Esophagus squamous epithelium (tissue), 5 donors: ENCODE data around the gene GPRC5B. TPM values are rescaled to one million over a fixed set of nuclear protein-coding genes. Genes with fewer than 3 reads are reported as not detected.

Experiments used
- DNase-seq: peaks from one replicate; lab custom pipeline; 2025; lab: John Stamatoyannopoulos, UW
- H3K27ac ChIP-seq, 4 donors: fragments of 200-600 bp; sonication (generic); one replicate each; pipeline ENCODE4 v1.5.1; 2016 to 2019; ENCODE audit warnings: mild to moderate bottlenecking in 1 of 4
- H3K27me3 ChIP-seq, 4 donors: fragments of 200-600 bp; sonication (generic); 1 replicate in 3 of 4; 2 replicates in 1 of 4; pipeline versions ENCODE4 v1.5.1 to v1.6.0; 2017 to 2021; ENCODE audit warnings: antibody characterized with exemption in 1 of 4
- H3K36me3 ChIP-seq, 3 donors: fragments of 200-600 bp; sonication (generic); one replicate each; pipeline ENCODE4 v1.5.1; 2016 to 2019
- H3K4me1 ChIP-seq, 3 donors: fragments of 200-600 bp; sonication (generic); one replicate each; pipeline ENCODE4 v1.5.1; 2017 to 2019
- H3K4me3 ChIP-seq, 4 donors: fragments of 200-600 bp; sonication (generic); 1 replicate in 3 of 4; 2 replicates in 1 of 4; pipeline ENCODE4 v1.5.1; 2016 to 2019; ENCODE audit warnings: mild to moderate bottlenecking in 2 of 4, moderate library complexity in 1 of 4
- H3K9me3 ChIP-seq, 3 donors: fragments of 200-600 bp; sonication (generic); one replicate each; pipeline ENCODE4 v1.5.1; 2016 to 2019
- CTCF ChIP-seq, 6 experiments: fragments of 450-650 bp in 4 of 6; fragments of 200-600 bp in 2 of 6; sonication (generic) in 2 of 6; IDR thresholded peaks; one replicate each; pipeline ENCODE4 v1.5.1; 2016 to 2019; ENCODE audit warnings: antibody characterized with exemption in 6 of 6, mild to moderate bottlenecking in 4 of 6, moderate library complexity in 4 of 6
- POLR2A ChIP-seq, 4 donors: fragments of 450-650 bp; IDR thresholded peaks; one replicate each; pipeline ENCODE4 v1.6.1; 2017; ENCODE audit warnings: antibody characterized with exemption in 4 of 4, mild to moderate bottlenecking in 4 of 4, moderate library complexity in 3 of 4
- WGBS, 2 donors: methylation state at CpG; one replicate each; pipeline ENCODE4 v1.1.5; 2018; 5-methylcytosine and 5-hydroxymethylcytosine counted together
- intact Hi-C: fragments of 100-400 bp; cut with DNase I; formaldehyde crosslinking; loops from one replicate; pipeline ENCODE4 v1.15.0; 2022
- total RNA-seq, 4 donors: library from RNA; depleted of rRNA; stranded (reverse); fragments of >200 nt; gene quantifications; one replicate each; pipeline ENCODE4 v1.1.0, GENCODE V29; 2016
- donor health status: DM: yes; HTN: yes; CAD: no.

The GPRC5B gene
- total RNA-seq, 4 donors from 2014 or later = 1.9 to 26.1 (median 8.4) TPM

- H3K4me1 ChIP-seq = peaks cover 27 to 71% (median 36%) of the 10 kb centered on the region in 3 donors
- intact Hi-C loops = no loop called here
- WGBS, 2 donors = 84 to 94% methylated on average over 7 of the region's 7 CpGs
These were observed 3.6 kb downstream of the GPRC5B start for GRCh38 chr16:19881028-19881427.

GRCh38 chr16:19879241-19879792 is 5.3 kb downstream of the GPRC5B start:
- Histone ChIP-seq H3K4me1 (peaks cover 17 to 73% (median 25%) of the 10 kb centered on the region in 3 donors), H3K27me3 (peaks cover 0 to 19% (median 0%) of the 10 kb centered on the region in 4 donors), H3K27ac (peak overlapping the region in 3 of 4 donors; percentile 31 to 60 (median 58)), H3K4me3 (no peak overlapping the region), H3K9me3 (no peaks in the 10 kb centered on the region), H3K36me3 (no peaks in the 10 kb centered on the region)
- DNase-seq = no peak
- 35 to 38% methylated on average over 11 to 13 of the region's 13 CpGs for WGBS, 2 donors
- TF ChIP-seq CTCF (IDR thresholded peaks at IDR 0.05) (no peak), POLR2A (IDR thresholded peaks at IDR 0.05) (no peak)
- intact Hi-C loops = no loop called here

More at GRCh38 chr16:19881028-19881427, 3.6 kb downstream of the GPRC5B start:
- Histone ChIP-seq H3K36me3 (no peaks in the 10 kb centered on the region), H3K27ac (no peak overlapping the region), H3K4me3 (no peak overlapping the region), H3K9me3 (no peaks in the 10 kb centered on the region), H3K27me3 (peaks cover 0 to 34% (median 0%) of the 10 kb centered on the region in 4 donors)
- DNase-seq = no peak
- TF ChIP-seq POLR2A (IDR thresholded peaks at IDR 0.05) (no peak), CTCF (IDR thresholded peaks at IDR 0.05) (no peak)

GRCh38 chr16:19878757-19879156 is 5.9 kb downstream of the GPRC5B start:
- 24 to 38% methylated on average over 3 to 7 of the region's 11 CpGs for WGBS, 2 donors
- no peak overlapping the region for H3K4me3 ChIP-seq
- H3K27me3 ChIP-seq = peaks cover 0 to 13% (median 0%) of the 10 kb centered on the region in 4 donors
- intact Hi-C loops = no loop called here
- no peaks in the 10 kb centered on the region for H3K36me3 ChIP-seq
- peaks cover 11 to 73% (median 25%) of the 10 kb centered on the region in 3 donors for H3K4me1 ChIP-seq
- no peak for DNase-seq
- no peaks in the 10 kb centered on the region for H3K9me3 ChIP-seq
- no peak for TF ChIP-seq POLR2A (IDR thresholded peaks at IDR 0.05)
- TF ChIP-seq CTCF (IDR thresholded peaks at IDR 0.05) = no peak
- peak overlapping the region in 2 of 4 donors; percentile 27 to 58 for H3K27ac ChIP-seq

GRCh38 chr16:19876501-19877059 is 8.1 kb downstream of the GPRC5B start:
- Histone ChIP-seq H3K4me3 (no peak overlapping the region), H3K36me3 (peaks cover 0 to 11% (median 6%) of the 10 kb centered on the region in 3 donors), H3K27ac (peak overlapping the region in 3 of 4 donors; percentile 19 to 41 (median 30)), H3K9me3 (no peaks in the 10 kb centered on the region), H3K4me1 (peaks cover 6 to 51% (median 16%) of the 10 kb centered on the region in 3 donors), H3K27me3 (no peaks in the 10 kb centered on the region)
- 82 to 91% methylated on average over 6 to 7 of the region's 10 CpGs for WGBS, 2 donors
- TF ChIP-seq CTCF (IDR thresholded peaks at IDR 0.05) (no peak), POLR2A (IDR thresholded peaks at IDR 0.05) (no peak)
- intact Hi-C loops = no loop called here
- DNase-seq = no peak

- intact Hi-C loops = no loop called here
- Histone ChIP-seq H3K27me3 (no peaks in the 10 kb centered on the region), H3K27ac (peak overlapping the region in 2 of 4 donors; percentile 25 to 41), H3K36me3 (peaks cover 0 to 18% (median 6%) of the 10 kb centered on the region in 3 donors), H3K4me1 (peaks cover 6 to 50% (median 16%) of the 10 kb centered on the region in 3 donors), H3K9me3 (no peaks in the 10 kb centered on the region), H3K4me3 (no peak overlapping the region)
- 41 to 49% methylated on average over 3 of the region's 6 CpGs for WGBS, 2 donors
- TF ChIP-seq CTCF (IDR thresholded peaks at IDR 0.05) = no peak
- TF ChIP-seq POLR2A (IDR thresholded peaks at IDR 0.05) = no peak
- no peak for DNase-seq
These were observed 8.7 kb downstream of the GPRC5B start for GRCh38 chr16:19875900-19876299.
